Stimulated activated naive CD8-positive, alpha-beta T cell treated with anti-CD3 and anti-CD28 coated beads, Interleukin-15, Interleukin-2, amounts not matched to agents 100 ng/mL and 50 ng/mL, for 24 hours (primary cell): ENCODE results near the gene FRMPD1.

Source experiments
- H3K27ac Mint-ChIP-seq: one replicate; pipeline ENCODE4 v1.8.0; 2021; ENCODE audit warnings: mild to moderate bottlenecking, mixed read lengths
- H3K27me3 Mint-ChIP-seq: one replicate; pipeline ENCODE4 v1.8.0; 2021; ENCODE audit warnings: mixed read lengths
- H3K36me3 Mint-ChIP-seq: one replicate; pipeline ENCODE4 v1.8.0; 2021; ENCODE audit warnings: low read depth, mixed read lengths
- H3K4me1 Mint-ChIP-seq: one replicate; pipeline ENCODE4 v1.8.0; 2021; ENCODE audit warnings: low read depth, mixed read lengths
- H3K4me3 Mint-ChIP-seq: one replicate; pipeline ENCODE4 v1.8.0; 2021; ENCODE audit warnings: mild to moderate bottlenecking, mixed read lengths
- H3K9me3 Mint-ChIP-seq: one replicate; pipeline ENCODE4 v1.8.0; 2021; ENCODE audit warnings: mixed read lengths

Gene FRMPD1

GRCh38 chr9:37650299-37650872 is 368 bp upstream of the FRMPD1 start:
- Mint-ChIP-seq H3K4me1 (peaks cover 13% of the 10 kb centered on the region), H3K36me3 (no peaks in the 10 kb centered on the region), H3K27ac (no peak overlapping the region), H3K9me3 (no peaks in the 10 kb centered on the region), H3K27me3 (peaks cover 67% of the 10 kb centered on the region), H3K4me3 (peak overlapping the region; percentile 71)

GRCh38 chr9:37652261-37652660 is 1.5 kb downstream of the FRMPD1 start:
- Mint-ChIP-seq H3K27ac (no peak overlapping the region), H3K4me1 (peaks cover 13% of the 10 kb centered on the region), H3K4me3 (no peak overlapping the region), H3K9me3 (no peaks in the 10 kb centered on the region), H3K36me3 (no peaks in the 10 kb centered on the region), H3K27me3 (peaks cover 62% of the 10 kb centered on the region)

- no peak overlapping the region for H3K27ac Mint-ChIP-seq
- peaks cover 13% of the 10 kb centered on the region for H3K4me1 Mint-ChIP-seq
- H3K27me3 Mint-ChIP-seq, result peaks cover 59% of the 10 kb centered on the region
- no peaks in the 10 kb centered on the region for H3K36me3 Mint-ChIP-seq
- H3K4me3 Mint-ChIP-seq, result no peak overlapping the region
- H3K9me3 Mint-ChIP-seq, result no peaks in the 10 kb centered on the region
These were observed 2.6 kb downstream of the FRMPD1 start for GRCh38 chr9:37653385-37653784.

GRCh38 chr9:37656936-37657335 is 6.2 kb downstream of the FRMPD1 start:
- H3K9me3 Mint-ChIP-seq, result no peaks in the 10 kb centered on the region
- H3K36me3 Mint-ChIP-seq, result no peaks in the 10 kb centered on the region
- H3K27me3 Mint-ChIP-seq, result peaks cover 40% of the 10 kb centered on the region
- H3K4me3 Mint-ChIP-seq, result no peak overlapping the region
- no peak overlapping the region for H3K27ac Mint-ChIP-seq
- peaks cover 1% of the 10 kb centered on the region for H3K4me1 Mint-ChIP-seq

GRCh38 chr9:37660691-37661090 is 9.9 kb downstream of the FRMPD1 start:
- H3K4me3 Mint-ChIP-seq, result no peak overlapping the region
- peaks cover 24% of the 10 kb centered on the region for H3K27me3 Mint-ChIP-seq
- H3K27ac Mint-ChIP-seq, result no peak overlapping the region
- no peaks in the 10 kb centered on the region for H3K4me1 Mint-ChIP-seq
- no peaks in the 10 kb centered on the region for H3K9me3 Mint-ChIP-seq
- no peaks in the 10 kb centered on the region for H3K36me3 Mint-ChIP-seq

- no peaks in the 10 kb centered on the region for H3K4me1 Mint-ChIP-seq
- H3K4me3 Mint-ChIP-seq, result no peak overlapping the region
- no peaks in the 10 kb centered on the region for H3K36me3 Mint-ChIP-seq
- no peaks in the 10 kb centered on the region for H3K9me3 Mint-ChIP-seq
- peaks cover 21% of the 10 kb centered on the region for H3K27me3 Mint-ChIP-seq
- H3K27ac Mint-ChIP-seq, result no peak overlapping the region
These were observed 13.2 kb downstream of the FRMPD1 start for GRCh38 chr9:37663926-37664325.

GRCh38 chr9:37667706-37668105 is 17.0 kb downstream of the FRMPD1 start:
- H3K27me3 Mint-ChIP-seq, result peaks cover 25% of the 10 kb centered on the region
- H3K4me3 Mint-ChIP-seq, result no peak overlapping the region
- no peaks in the 10 kb centered on the region for H3K9me3 Mint-ChIP-seq

GRCh38 chr9:37668116-37668601 is 17.4 kb downstream of the FRMPD1 start:
- no peaks in the 10 kb centered on the region for H3K4me1 Mint-ChIP-seq
- H3K27me3 Mint-ChIP-seq, result peaks cover 25% of the 10 kb centered on the region
- no peak overlapping the region for H3K4me3 Mint-ChIP-seq
- H3K27ac Mint-ChIP-seq, result no peak overlapping the region
- H3K36me3 Mint-ChIP-seq, result no peaks in the 10 kb centered on the region
- H3K9me3 Mint-ChIP-seq, result no peaks in the 10 kb centered on the region

More at GRCh38 chr9:37667706-37668105, 17.0 kb downstream of the FRMPD1 start:
- H3K27ac Mint-ChIP-seq, result no peak overlapping the region
- no peaks in the 10 kb centered on the region for H3K4me1 Mint-ChIP-seq
- H3K36me3 Mint-ChIP-seq, result no peaks in the 10 kb centered on the region

- Mint-ChIP-seq H3K4me3 (no peak overlapping the region), H3K36me3 (no peaks in the 10 kb centered on the region), H3K4me1 (no peaks in the 10 kb centered on the region), H3K27ac (no peak overlapping the region), H3K27me3 (peaks cover 29% of the 10 kb centered on the region), H3K9me3 (no peaks in the 10 kb centered on the region)
These were observed 18.5 kb downstream of the FRMPD1 start for GRCh38 chr9:37669232-37669631.

- H3K27ac Mint-ChIP-seq, result no peak overlapping the region
- H3K27me3 Mint-ChIP-seq, result peaks cover 16% of the 10 kb centered on the region
- no peaks in the 10 kb centered on the region for H3K4me1 Mint-ChIP-seq
- no peaks in the 10 kb centered on the region for H3K9me3 Mint-ChIP-seq
- H3K4me3 Mint-ChIP-seq, result no peak overlapping the region
- H3K36me3 Mint-ChIP-seq, result no peaks in the 10 kb centered on the region
These were observed 24.9 kb downstream of the FRMPD1 start for GRCh38 chr9:37675661-37676060.

- Mint-ChIP-seq H3K4me1 (no peaks in the 10 kb centered on the region), H3K36me3 (no peaks in the 10 kb centered on the region), H3K27me3 (peaks cover 18% of the 10 kb centered on the region), H3K9me3 (no peaks in the 10 kb centered on the region), H3K4me3 (no peak overlapping the region), H3K27ac (no peak overlapping the region)
These were observed 25.7 kb downstream of the FRMPD1 start for GRCh38 chr9:37676411-37676830.

- no peak overlapping the region for H3K4me3 Mint-ChIP-seq
- peaks cover 27% of the 10 kb centered on the region for H3K27me3 Mint-ChIP-seq
- H3K27ac Mint-ChIP-seq, result no peak overlapping the region
- H3K4me1 Mint-ChIP-seq, result no peaks in the 10 kb centered on the region
- H3K9me3 Mint-ChIP-seq, result no peaks in the 10 kb centered on the region
- H3K36me3 Mint-ChIP-seq, result no peaks in the 10 kb centered on the region
These were observed 26.7 kb downstream of the FRMPD1 start for GRCh38 chr9:37677435-37677834.

GRCh38 chr9:37678789-37679273 is 28.1 kb downstream of the FRMPD1 start:
- Mint-ChIP-seq H3K9me3 (no peaks in the 10 kb centered on the region), H3K4me3 (no peak overlapping the region), H3K27ac (no peak overlapping the region), H3K27me3 (peaks cover 37% of the 10 kb centered on the region), H3K36me3 (no peaks in the 10 kb centered on the region), H3K4me1 (no peaks in the 10 kb centered on the region)

GRCh38 chr9:37679649-37680402 is 29.1 kb downstream of the FRMPD1 start:
- H3K4me1 Mint-ChIP-seq, result no peaks in the 10 kb centered on the region
- peaks cover 34% of the 10 kb centered on the region for H3K27me3 Mint-ChIP-seq
- no peaks in the 10 kb centered on the region for H3K9me3 Mint-ChIP-seq
- no peaks in the 10 kb centered on the region for H3K36me3 Mint-ChIP-seq
- no peak overlapping the region for H3K4me3 Mint-ChIP-seq
- H3K27ac Mint-ChIP-seq, result no peak overlapping the region

GRCh38 chr9:37682951-37683350 is 32.2 kb downstream of the FRMPD1 start:
- Mint-ChIP-seq H3K27me3 (peaks cover 43% of the 10 kb centered on the region), H3K9me3 (no peaks in the 10 kb centered on the region), H3K4me3 (no peak overlapping the region), H3K27ac (no peak overlapping the region), H3K36me3 (no peaks in the 10 kb centered on the region), H3K4me1 (no peaks in the 10 kb centered on the region)
